Fibroblast of skin of left biceps (primary cell): Measurements from ENCODE around the gene TPMT.
"Not testable (repeated sequence)": the region's sequence is repeated elsewhere in the genome, so short reads cannot be mapped to it uniquely, and the experiment has no call there.

ENCODE experiments used
- DNase-seq, 2 experiments: peaks; one replicate each; pipeline ENCODE4 v3.0.0-alpha.2; 2013; ENCODE audit warnings: low read depth in 2 of 2

Gene TPMT

DNA sequence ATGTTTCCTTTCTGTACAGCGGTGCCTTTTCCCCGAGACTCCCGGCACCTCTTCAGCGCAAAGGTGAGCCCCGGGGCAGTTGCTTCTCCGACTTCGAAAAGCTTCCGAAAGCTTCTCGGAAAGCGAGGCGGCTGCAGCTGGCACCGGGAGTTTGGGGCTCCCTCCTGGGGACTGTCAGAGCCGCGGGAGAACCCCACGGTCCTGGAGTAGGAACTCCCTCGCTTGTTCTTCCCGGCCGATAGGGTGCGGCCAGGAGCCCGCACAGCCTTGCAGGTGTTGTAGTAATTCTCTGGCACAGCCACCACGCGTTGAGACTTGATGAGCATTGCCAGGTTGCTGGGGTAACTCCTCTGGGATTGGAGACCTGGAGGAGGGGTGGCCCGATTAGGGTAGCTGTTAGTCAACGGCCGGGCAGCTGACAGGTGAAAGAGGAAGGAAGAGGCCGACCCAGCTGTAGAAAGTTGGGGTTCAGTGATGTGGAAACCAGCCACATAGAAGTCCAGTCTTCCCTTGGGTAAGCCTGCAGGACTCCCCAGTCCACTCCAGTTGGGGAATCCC, 1.1 kb upstream of the TPMT start:
- no peak for DNase-seq

DNA sequence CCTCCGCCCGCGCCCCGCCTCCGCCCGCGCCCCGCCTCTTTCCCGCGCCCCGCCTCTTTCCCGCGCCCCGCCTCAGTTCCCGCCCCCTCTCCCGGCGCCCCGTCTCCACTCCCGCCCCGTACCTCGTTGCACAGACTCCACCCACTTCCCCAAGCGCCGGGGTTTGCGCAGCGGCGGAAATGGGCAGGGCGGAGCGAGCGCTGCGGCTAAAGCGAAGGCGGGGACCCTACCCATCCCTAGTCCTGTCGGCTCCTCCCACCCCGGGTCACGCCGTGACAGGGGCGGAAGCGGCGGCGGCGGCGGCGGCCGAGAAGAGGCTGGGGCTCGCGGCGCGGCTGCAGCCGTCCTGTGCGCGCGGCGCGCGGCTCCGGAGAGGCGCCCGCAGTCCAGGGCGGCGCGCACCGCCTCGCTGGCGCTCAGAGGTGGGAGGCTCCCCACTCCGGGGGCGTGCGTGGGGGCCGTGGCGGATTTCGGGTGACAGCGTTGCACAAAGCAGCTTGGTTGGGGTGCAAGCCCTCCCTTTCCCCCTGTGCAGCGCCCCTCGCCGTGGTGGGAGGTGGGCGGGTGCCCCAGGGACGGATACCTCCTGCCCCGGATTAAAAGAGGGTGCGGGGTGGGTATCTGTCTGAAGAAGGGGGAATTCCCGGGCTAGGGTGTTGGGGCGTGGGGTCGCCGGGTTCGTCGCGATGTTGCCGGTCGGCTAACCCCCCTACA, 430 bp upstream of the TPMT start, which contains the start of gene KDM1B:
TSS of gene KDM1B (plus strand) at position 273 of the 714 bp plus-strand sequence. CDS start 4,474 bp downstream, outside the sequence.
- DNase-seq: peak; percentile 96

DNA sequence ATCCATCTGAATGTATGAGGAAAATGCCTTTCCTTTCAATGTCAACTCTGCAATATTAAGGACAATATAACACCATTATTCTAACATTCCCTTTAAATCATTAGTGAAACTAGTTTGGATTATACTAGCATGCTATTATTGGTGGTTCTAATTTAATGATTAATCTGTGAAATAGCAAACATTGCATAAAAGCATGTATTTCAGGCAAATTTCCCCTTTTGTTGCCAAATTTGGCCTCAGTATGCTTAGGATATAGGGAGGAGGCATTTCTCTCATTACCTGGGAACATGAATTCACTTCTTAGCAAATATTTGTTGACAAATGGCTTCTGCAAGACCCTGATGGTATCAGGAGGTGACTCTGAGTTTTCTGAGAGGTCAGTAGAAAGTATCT, 1.6 kb downstream of the TPMT start:
- DNase-seq: no peak

DNA sequence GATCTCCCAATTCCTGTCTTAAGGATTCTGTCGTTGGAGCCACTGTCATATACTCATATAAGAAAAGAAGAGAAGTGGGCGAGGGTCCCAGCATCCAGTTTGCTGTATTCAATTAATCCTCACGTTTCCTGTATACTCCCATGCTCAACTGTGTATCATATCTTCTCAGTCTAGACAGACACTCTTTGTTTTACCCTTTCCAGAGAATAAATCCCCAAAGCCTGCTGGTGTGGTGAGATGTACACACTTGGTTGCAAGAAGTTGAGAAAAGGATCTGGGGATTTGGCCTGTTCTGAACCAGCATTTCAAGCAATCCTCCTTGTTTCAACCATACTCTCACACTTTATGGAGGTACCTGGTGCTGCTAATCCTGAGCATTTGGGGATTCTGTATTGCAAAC, 3.1 kb downstream of the TPMT start:
- no peak for DNase-seq

DNA sequence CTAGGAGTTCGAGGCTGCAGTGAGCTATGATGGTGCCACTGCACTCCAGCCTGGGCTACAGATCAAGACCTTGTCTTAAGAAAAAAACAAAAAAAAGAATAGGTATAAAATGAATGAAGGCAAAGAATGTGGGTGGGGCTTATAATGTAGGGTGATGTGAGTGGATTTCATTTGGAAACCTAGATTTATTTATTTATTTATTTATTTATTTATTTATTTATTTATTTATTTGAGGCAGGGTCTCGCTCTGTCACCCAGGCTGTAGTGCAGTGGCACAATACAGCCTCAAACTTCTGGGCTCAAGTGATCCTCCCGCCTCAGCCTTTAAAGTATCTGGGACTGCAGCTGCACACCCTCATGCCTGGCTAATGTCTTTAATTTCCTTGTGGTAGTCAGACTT, 3.5 kb downstream of the TPMT start:
- not testable (repeated sequence) for DNase-seq

DNA sequence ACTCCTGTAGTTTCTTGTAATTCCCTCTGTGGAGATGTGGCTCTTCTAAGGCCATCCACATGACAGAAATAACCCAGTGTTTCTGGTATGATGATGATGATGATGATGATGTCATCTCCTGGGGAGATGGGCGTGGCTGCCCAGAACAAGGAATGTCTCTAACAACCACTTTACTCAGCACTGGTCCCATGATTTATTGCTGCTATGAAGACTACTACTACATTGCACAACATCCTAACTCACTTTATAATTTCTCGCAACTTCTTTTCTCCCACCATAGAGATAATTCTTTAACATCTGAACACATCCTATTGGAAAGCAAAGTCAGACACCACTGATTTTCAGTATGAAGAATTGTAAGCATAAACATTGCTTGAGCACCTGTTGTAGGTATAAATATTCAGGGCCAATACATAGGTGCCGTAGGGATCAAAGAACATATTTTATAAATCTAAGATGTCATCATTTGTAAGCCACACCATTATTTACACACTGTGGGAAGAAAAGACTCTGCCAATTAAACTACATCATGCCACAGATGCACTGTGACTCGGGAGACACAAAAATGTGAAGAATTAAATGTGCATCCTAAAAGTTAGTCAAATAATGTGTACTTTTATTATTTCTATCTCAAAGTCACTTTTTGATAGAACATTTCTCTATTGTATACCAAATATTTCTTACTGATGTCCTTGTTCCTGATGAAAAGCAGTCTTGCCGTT, 6.4 kb downstream of the TPMT start:
- peak; percentile 75 to 78 for DNase-seq

DNA sequence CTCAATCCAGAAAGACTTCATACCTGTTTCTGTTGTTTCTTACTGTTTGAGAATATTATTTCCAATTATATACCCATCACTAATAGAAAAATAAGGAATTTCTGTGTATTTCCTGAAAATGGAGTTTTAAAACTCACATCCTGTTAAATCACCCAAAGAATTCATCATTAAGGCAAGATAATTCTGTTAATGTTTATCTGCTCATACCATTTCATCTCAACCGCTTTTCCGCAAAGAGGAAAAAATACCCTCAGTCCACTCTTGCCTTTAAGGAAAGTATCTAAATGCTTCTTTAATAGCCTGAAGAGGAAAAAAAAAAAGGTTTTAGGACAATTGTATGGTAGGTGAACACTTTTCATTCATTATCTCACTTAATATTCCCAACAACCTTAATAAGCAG, 7.3 kb downstream of the TPMT start:
- DNase-seq: no peak

DNA sequence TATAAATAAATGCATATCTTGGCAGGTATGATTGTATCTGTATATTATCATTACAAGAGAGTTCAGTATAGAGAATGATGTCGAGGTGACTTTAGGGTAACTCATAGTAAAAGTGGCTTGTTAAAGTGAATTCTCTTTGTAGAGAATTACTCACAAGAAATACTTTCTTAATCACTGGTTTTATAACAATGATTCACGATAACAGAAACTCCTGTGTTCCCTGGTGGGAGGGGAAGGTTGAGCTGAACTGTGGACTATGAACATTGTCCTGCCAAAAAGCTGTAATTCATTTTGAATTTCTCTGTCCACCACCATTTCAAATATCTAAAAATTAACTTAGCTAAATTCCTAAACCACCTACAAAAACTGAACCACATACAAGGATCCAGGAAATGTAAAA, 7.7 kb downstream of the TPMT start:
- no peak for DNase-seq

DNA sequence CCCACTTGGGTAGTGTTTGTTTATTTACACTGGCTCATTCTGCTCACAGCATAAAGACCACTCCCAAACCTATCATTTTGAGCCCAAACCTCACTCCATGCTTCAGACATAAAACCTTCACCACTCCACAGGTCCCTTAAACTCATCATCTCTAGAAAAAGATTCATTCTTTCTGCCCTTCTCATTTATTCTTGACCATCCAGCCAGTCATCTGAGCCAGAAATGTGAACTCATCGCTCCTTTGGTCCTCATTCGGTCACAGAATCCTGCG, 12.4 kb downstream of the TPMT start:
- DNase-seq: no peak

DNA sequence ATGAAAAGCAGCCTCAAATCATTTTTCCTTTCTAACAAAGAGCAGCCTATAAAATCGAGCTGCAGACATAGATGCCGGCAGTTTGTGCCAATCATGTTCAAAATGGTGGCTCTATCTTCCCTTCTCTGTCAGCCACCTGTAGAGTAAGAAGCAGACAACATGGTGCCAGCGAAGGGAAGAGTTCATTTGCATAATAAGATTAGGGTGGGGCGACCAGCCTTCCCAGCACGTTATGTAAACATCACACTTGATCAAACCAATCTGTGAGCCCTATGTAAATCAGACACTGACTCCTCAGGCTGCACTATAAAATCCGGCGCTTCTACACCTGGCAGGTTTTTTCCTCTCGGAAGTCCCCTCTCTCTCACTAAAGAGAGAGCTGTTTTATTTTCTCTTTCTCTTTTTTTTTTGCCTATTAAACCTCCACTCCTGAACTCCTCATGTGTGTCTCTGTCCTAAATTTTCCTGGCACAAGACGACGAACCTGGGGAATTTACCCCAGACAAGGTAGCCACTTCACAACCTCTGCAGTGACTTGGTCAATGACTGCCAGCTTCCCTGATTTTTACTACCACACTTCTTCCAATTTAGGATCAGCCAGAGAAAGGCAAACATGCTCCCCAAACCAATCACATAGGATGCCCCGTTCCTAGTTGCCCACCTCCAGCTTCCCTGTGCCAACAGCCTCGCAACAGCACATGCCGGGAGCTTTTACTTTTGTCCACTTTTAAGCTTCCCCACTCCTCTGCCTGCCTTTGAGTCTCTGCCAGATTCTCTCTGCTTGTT, 12.9 kb downstream of the TPMT start:
- DNase-seq: no peak

DNA sequence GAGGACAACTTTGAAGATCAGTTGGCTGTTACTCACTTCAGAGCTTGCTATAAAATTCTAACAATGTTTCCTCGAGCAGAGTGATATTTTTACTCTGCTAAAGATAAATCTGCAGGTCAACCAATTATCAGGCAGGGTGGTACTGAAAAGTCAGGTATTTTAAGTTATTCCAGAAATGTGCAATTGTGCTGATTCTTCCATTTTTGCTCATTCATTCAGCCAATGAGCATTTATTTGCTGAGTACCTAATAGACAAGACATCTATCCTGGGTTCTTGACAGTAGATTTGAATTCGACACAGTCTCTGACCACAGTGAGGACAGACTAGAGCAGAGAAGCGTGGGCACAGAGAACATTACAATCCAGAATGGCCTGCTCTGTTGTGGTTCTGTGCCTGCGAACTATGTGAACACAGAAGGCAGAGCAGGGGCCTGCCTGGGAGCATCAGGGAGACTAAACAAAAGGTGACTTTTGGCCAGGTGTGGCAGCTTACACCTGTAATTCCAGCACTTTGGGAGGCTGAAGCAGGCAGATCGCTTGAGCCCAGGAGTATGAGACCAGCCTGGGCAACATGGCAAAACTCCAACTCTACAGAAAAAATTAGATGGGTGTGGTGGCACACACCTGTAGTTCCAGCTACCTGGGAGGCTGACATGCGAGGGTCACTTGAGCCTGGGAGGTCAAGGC, 14.8 kb downstream of the TPMT start:
- DNase-seq: no peak

DNA sequence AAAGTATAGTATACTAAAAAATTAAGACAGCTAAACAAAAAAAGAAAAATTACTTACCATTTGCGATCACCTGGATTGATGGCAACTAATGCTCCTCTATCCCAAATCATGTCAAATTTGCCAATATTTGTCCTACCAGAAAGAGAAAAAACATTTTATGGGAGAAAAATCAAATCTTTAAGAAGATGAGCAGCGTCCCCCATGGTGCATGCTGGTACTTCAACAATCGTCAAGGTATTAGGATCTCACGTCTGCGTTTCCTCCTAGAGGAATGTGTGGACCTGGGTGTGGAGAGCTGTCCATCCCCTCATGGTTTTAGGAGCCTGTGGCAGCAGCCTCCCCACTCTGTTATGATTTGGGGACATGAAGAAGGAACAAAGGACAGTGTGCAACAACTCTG, 16.0 kb downstream of the TPMT start:
- no peak for DNase-seq

DNA sequence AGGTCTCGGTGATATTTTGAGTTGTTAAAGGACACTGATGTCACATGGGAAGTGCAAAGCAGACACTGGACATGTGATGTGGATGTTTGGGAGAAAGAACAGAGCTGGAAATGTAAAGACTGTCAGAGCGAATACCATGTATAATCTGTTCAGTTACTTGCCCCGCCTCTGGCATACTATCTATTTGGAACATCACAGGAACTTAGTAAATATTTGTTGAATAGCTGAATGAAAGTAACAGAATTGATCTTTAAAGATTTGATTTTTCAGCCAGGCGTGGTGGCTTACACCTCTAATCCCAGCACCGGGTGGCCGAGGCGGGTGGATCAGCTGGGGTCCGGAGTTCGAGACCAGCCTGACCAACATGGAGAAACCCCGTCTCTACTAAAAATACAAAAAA, 18.6 kb downstream of the TPMT start:
- no peak for DNase-seq

DNA sequence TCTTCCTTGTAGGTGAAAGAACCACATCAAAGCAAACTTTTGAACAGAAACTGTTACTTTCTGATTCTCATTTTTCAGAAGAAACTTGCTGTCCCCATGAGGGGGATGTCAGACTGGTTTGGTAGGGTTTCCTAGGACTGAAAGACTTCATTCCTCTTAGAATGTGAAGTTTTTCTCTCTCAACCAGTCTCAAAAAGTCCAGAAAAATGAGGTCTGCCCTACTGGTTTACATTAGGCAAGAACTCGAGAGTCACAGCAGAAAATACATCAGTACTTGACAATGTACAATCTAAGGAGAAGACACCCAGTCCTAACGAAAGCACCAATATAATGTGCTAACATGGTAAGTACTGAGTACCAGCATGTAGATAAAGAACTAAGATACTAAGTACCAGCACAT, 19.7 kb downstream of the TPMT start:
- no peak for DNase-seq

DNA sequence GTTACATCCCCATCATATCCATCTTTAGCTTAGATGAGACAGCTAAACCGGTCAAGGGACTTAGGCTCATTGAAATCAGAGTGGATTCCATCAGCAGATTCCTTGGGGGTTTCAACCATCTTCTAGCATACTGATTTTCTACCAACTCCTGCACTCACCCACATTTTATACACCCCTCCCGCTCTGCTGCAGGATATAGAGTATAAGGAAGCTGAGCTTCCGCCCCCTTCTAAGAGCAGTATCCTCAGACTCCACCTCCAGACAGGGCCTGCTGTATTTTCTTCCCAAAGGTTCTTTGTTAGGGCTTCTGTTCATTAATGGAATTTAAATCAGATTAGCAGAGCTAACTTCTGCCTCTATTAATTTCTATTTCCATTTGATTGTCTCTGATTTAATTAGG, 22.5 kb downstream of the TPMT start:
- DNase-seq: no peak

DNA sequence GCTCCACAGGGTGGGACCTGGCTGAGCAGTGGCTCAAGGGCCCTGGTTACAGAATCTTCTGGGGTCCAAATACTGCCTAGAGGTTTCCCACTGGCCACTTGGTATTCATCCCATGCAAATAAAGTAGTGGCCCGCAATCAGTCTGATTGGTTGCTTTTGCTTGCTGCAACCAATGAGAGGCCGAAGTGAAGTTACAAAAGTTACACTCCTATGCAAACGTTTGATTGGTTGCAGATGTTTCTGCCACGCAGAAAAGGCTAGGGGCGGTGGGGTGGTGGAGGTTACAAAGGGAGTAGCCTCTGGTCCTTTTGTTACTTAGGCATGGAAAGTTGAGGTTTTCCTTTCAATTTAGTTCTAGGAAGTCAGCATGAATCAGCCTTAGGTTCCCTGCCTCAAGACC, 28.8 kb downstream of the TPMT start:
- no peak for DNase-seq

DNA sequence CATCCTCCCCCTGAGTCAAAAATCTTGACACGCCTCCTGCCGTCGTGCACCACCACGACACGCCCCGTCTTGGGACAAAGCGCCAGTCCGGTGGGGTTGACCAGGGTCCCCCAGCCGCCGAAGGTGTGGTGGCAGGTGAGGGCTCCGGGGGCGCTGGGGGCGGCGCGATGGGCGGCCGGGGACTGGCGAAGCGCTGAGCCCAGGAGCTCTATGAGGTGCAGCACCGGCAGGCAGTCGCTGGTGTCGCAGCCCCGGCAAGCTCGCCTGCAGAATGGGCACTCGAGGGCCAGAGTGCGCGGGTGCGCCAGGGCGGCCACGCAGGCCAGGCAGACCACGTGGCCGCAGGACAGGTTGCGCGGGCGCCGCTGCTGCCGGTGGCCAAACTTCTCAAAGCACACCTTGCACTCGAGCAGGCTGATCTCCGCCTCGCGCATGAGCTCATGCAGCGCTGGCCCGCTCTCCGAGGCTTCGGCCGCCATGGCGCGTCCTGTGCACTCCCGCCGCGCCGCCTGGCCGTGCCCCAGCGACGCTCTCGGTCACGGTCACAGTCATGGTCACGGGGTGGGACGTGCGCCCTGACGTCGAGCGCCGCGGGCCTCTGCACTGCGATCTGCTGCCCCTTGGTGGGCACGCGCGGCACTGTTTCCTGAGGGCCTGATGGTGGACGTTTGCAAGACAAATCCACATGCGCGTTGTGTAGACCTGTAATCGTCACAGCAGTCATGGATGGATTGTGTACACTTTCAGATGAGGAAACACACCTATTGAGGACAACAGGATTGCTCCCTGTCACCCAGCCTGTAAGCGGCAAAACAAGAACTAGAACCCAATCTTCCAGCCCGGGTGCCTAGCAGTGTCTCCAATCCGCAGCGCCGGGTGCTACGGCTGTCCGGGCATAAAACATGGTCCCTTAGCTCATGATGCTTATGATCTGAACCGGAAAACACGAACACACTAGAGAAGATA, 32.5 kb downstream of the TPMT start, which contains the start of gene NHLRC1:
TSS of gene NHLRC1 (minus strand) at position 550 of the 966 bp plus-strand sequence. CDS start at position 479, 71 bp downstream.
- DNase-seq: peak; percentile 53 to 54

DNA sequence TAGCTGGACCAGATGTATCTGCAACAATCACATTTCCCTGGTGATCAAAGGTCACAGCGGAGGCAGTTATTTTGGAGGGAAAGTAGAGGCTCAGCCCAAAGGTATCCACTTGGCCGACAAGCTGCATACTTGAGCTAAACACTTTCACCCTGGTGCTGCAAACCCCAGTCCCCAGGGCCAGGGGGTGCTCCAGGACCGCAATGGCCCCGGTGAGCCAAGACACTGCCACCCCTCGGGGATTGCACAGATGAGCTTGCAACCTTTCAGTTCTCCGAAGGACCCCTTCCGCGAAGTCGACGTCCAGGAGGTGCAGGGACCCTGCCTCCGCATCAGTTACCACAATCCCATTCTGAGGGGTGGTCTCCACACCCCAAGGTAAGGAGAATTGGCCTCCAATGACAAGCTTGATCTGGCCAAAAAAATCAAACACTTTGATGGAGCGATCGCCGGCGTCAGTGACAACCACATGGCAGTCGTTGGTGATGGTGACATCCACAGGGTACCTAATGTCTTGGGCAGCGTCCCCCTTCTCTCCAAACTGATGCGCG, 33.2 kb downstream of the TPMT start:
- no peak for DNase-seq

DNA sequence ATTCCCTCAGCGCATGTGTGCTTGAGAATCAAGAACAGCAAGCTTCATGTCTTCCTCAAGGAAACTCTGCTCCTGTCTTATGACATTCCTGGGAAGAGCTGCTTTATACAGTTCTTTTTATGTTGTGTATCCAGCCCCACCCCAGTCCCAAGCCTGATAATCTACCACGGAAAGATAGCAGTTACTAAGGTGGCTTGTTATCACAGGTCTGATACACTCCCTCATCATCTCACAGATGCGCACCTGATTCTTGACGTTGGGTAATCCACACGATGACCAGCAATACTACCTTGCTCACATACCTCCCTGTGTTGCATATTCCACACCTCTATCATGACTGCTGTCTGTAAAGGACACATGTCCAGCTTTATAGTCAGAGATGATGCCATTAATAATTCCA, 35.6 kb downstream of the TPMT start:
- DNase-seq: no peak

DNA sequence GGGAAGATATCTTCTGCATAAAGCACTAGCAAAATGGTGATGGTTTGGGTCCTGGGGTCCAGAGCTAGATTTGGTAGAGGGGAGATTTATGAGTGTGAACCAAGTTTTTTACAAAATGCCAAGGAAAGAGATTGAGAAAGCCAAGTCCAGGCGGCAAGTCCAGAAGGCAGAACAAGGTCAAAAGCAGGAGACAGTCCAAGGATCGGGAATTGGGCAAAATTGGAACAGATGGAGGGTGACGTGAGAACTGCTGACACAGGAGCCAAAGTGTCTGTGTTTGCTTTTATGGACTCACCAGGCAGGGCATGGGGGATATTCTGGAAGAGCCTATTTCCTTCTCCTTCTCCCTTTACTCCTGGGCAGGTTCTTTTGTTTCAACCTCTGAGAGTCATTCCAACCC, 36.5 kb downstream of the TPMT start:
- DNase-seq: no peak
